ENCODE measurements around the gene SYDE2.
"Not testable (repeated sequence)": the region's sequence is repeated elsewhere in the genome, so short reads cannot be mapped to it uniquely, and the experiment has no call there.

GRCh38 chr1:85138439-85138838 lies 62.4 kb downstream of the SYDE2 start:
- TF ChIP-seq CTCF (IDR thresholded peaks at IDR 0.05; ENCODE audit: poor library complexity); EZH2 (IDR thresholded peaks at IDR 0.05; ENCODE audit: borderline replicate concordance): not testable (repeated sequence)

Data from hepatocyte (in vitro differentiated cells).